NCI-H2029 treated with DMSO at 0.1 percent for 48 hours (cell line): ENCODE results near the gene TSNAXIP1.
A peak's percentile ranks its signal among the peaks of the same experiment; 100 is the strongest.

Source experiments
- DNase-seq: peaks from one replicate; lab custom pipeline; 2025; lab: John Stamatoyannopoulos, UW

TSNAXIP1 gene

GRCh38 chr16:67783353-67783725, 23.4 kb upstream of the TSNAXIP1 start:
- no peak for DNase-seq

- no peak for DNase-seq
Observed at GRCh38 chr16:67786491-67786890, 20.2 kb upstream of the TSNAXIP1 start.

- DNase-seq = no peak
Observed at GRCh38 chr16:67790071-67790470, 16.6 kb upstream of the TSNAXIP1 start.

GRCh38 chr16:67796099-67796718, 10.5 kb upstream of the TSNAXIP1 start:
- no peak for DNase-seq

GRCh38 chr16:67800338-67800926, 6.3 kb upstream of the TSNAXIP1 start:
- no peak for DNase-seq

- DNase-seq = no peak
Observed at GRCh38 chr16:67801241-67801640, 5.4 kb upstream of the TSNAXIP1 start.

- no peak for DNase-seq
Observed at GRCh38 chr16:67801883-67802282, 4.8 kb upstream of the TSNAXIP1 start.

- DNase-seq = no peak
Observed at GRCh38 chr16:67803894-67804293, 2.8 kb upstream of the TSNAXIP1 start.

- no peak for DNase-seq
Observed at GRCh38 chr16:67804853-67805542, 1.7 kb upstream of the TSNAXIP1 start.

- DNase-seq = no peak
Observed at GRCh38 chr16:67805718-67806427, 816 bp upstream of the TSNAXIP1 start.

GRCh38 chr16:67807148-67807682, 526 bp downstream of the TSNAXIP1 start:
- no peak for DNase-seq

GRCh38 chr16:67811899-67812298, 5.2 kb downstream of the TSNAXIP1 start:
- DNase-seq = no peak

GRCh38 chr16:67814567-67814966, 7.9 kb downstream of the TSNAXIP1 start:
- DNase-seq = no peak

- no peak for DNase-seq
Observed at GRCh38 chr16:67820608-67821259, 14.0 kb downstream of the TSNAXIP1 start.

GRCh38 chr16:67822511-67822910, 15.8 kb downstream of the TSNAXIP1 start:
- no peak for DNase-seq

- no peak for DNase-seq
Observed at GRCh38 chr16:67825119-67825518, 18.4 kb downstream of the TSNAXIP1 start.

GRCh38 chr16:67825906-67826305, 19.2 kb downstream of the TSNAXIP1 start:
- DNase-seq = no peak

- no peak for DNase-seq
Observed at GRCh38 chr16:67828651-67829050, 22.0 kb downstream of the TSNAXIP1 start.

GRCh38 chr16:67833030-67833414, 26.3 kb downstream of the TSNAXIP1 start:
- DNase-seq = no peak

GRCh38 chr16:67833415-67834241, 26.9 kb downstream of the TSNAXIP1 start:
- peak; percentile 13 for DNase-seq

- DNase-seq = no peak
Observed at GRCh38 chr16:67834242-67834614, 27.5 kb downstream of the TSNAXIP1 start.
